Kidney (tissue), 14 donors: ENCODE data around the gene KIR2DL4. TPM values are rescaled to one million over a fixed set of nuclear protein-coding genes. Genes with fewer than 3 reads are reported as not detected.
"Not testable (repeated sequence)": the region's sequence is repeated elsewhere in the genome, so short reads cannot be mapped to it uniquely, and the experiment has no call there.

Experiments
- DNase-seq, 5 donors: peaks; one replicate each; pipeline ENCODE4 v3.0.0-alpha.2; 2013 to 2020
- FAIRE-seq: peaks from 2 replicates; lab custom pipeline; 2012; peaks lifted over from hg19 to GRCh38; lab: Jason Lieb, UNC
- H3K27ac ChIP-seq, 2 donors: one replicate each; pipeline ENCODE4 v1.7.0; 2013; ENCODE audit warnings: low read depth in 2 of 2, low read length in 2 of 2, inconsistent platforms in 1 of 2
- H3K27me3 ChIP-seq: one replicate; pipeline ENCODE4 v1.7.1; 2013; ENCODE audit warnings: low read length, inconsistent platforms; ENCODE audit not compliant: control insufficient read depth, insufficient read depth
- H3K36me3 ChIP-seq, 3 donors: one replicate each; pipeline versions ENCODE4 v1.7.0 to v1.7.1; 2013; ENCODE audit warnings: low read length in 3 of 3, control low read depth in 1 of 3, inconsistent platforms in 1 of 3; ENCODE audit not compliant: insufficient read depth in 3 of 3, control insufficient read depth in 2 of 3
- H3K4me1 ChIP-seq, 3 donors: one replicate each; pipeline versions ENCODE4 v1.7.0 to v1.7.1; 2013; ENCODE audit warnings: low read length in 3 of 3, inconsistent platforms in 1 of 3, low read depth in 1 of 3; ENCODE audit not compliant: control insufficient read depth in 2 of 3, insufficient read depth in 2 of 3
- H3K4me3 ChIP-seq, 3 donors: one replicate each; pipeline versions ENCODE4 v1.7.0 to v1.8.1; 2013; ENCODE audit warnings: low read length in 3 of 3, control low read depth in 1 of 3, inconsistent platforms in 1 of 3
- H3K9ac ChIP-seq, 3 donors: one replicate each; pipeline versions ENCODE4 v1.7.0 to v1.7.1; 2013; ENCODE audit warnings: low read length in 3 of 3, control low read depth in 1 of 3, inconsistent platforms in 1 of 3
- H3K9me3 ChIP-seq, 3 donors: one replicate each; pipeline versions ENCODE4 v1.7.0 to v1.7.1; 2013; ENCODE audit warnings: low read length in 3 of 3, control low read depth in 1 of 3, inconsistent platforms in 1 of 3; ENCODE audit not compliant: control insufficient read depth in 2 of 3, insufficient read depth in 1 of 3
- intact Hi-C: fragments of 100-400 bp; cut with DNase I; formaldehyde crosslinking; loops from one replicate; pipeline ENCODE4 v1.11.1; 2022
- polyA plus RNA-seq: library from polyadenylated mRNA; stranded (reverse); fragments of 350-450 nt; fragmentation: Illumina TruSeq; extraction: RNeasy Lipid Tissue Mini Kit (QIAGEN cat#74804); gene quantifications from one replicate; pipeline ENCODE4 v1.2.3, GENCODE V29; 2014; ENCODE audit warnings: low read depth, low replicate concordance; ENCODE audit not compliant: insufficient read depth
- total RNA-seq: library from RNA; stranded (reverse); fragmentation: NEBNext Ultra II Directional; extraction: Animal tissue kit (Norgen Biotek cat#: 25700); gene quantifications from one replicate; pipeline ENCODE4 v1.2.1, GENCODE V29; 2021
- TF ChIP-seq, protein P1 (sequence below): IDR thresholded peaks from 3 replicates; pipeline ENCODE4 v1.5.1; 2012; ENCODE audit warnings: mild to moderate bottlenecking, moderate library complexity, borderline replicate concordance; ENCODE audit not compliant: insufficient read depth; ENCODE audit errors: extremely low read depth
- donor health status: control.
- donor health status: control.
- donor health status: control.
- donor health status: control.
- donor health status: control.
- donor health status: DM: yes; HTN: yes; CAD: no.
- donor health status: Normal renal cell carcinoma (clear cell type).

The KIR2DL4 gene
- total and polyA plus RNA-seq, 2 donors from 2014 or later, result 0.25 TPM; not detected in 1

DNA sequence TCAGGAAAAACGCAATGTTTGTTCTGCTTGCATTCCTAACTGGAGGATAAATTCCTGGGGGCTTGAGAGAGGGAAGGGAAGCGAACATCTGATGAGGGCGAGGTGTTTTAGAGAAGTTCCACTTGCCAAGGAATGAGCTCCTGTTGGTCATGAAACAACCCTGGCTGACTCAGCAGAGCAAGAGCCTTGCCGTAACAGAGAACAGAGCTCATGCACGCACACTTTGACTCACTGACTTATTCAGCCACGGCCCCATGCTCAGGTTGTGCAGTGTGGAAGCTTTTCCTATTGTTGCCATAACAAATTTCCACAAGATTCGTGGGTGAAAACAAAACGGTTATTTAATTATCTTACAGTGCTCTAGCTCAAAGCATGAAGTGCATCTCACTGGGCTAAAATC, 39.8 kb downstream of the KIR2DL4 start:
- H3K4me3 ChIP-seq, H3K27me3 ChIP-seq, DNase-seq, intact Hi-C loops, H3K4me1 ChIP-seq, H3K27ac ChIP-seq, H3K9ac ChIP-seq, H3K9me3 ChIP-seq, FAIRE-seq, H3K36me3 ChIP-seq: not testable (repeated sequence)

DNA sequence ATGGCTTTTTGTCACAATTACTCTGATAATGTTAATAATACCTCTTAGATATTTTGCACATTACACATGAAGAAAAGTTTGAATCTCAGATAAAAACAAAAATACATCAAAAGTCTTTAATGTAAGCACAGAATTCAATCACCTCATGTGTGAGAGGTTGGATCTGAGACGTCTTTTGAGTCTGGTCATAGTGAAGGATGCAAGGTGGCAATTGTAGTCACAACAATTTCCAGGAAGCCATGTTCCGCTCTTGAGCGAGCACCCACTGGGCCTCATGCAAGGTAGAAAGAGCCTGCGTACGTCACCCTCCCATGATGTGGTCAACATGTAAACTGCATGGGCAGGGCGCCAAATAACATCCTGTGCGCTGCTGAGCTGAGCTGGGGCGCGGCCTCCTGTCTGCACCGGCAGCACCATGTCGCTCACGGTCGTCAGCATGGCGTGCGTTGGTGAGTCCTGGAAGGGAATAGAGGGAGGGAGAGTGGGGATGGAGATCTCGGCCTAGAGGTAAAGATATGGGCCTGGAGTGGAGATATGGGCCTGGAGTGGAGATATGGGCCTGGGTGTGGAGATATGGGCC, 46.7 kb downstream of the KIR2DL4 start, which contains the start of gene KIR3DL2:
Gene KIR3DL2, plus strand, starts transcription at position 383 of the 580 bp plus-strand sequence. Its CDS starts 33 bp downstream, at position 416.
- DNase-seq, H3K4me3 ChIP-seq, H3K27ac ChIP-seq, H3K9ac ChIP-seq, H3K27me3 ChIP-seq, H3K36me3 ChIP-seq, FAIRE-seq, intact Hi-C loops, H3K9me3 ChIP-seq, H3K4me1 ChIP-seq: not testable (repeated sequence)

DNA sequence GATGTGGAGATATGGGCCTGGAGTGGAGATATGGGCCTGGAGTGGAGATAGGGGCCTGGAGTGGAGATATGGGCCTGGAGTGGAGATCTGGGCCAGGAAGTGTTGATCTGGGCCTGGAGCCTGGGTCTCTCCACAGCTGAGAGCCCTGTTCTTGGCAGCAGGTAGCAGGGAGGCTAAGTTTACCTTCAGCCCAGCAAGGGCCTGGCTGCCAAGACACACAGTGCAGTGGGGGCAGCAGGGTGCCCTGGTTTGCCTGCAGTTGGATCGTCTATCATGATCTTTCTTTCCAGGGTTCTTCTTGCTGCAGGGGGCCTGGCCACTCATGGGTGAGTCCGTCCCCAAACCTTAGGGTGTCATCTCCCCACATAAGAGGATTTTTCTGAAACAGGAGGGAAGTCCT, 47.5 kb downstream of the KIR2DL4 start:
- Histone ChIP-seq H3K4me1 (no peaks in the 10 kb centered on the region), H3K9ac (no peak overlapping the region), H3K27me3 (no peaks in the 10 kb centered on the region), H3K9me3 (no peaks in the 10 kb centered on the region), H3K27ac (no peak overlapping the region), H3K4me3 (no peak overlapping the region), H3K36me3 (no peaks in the 10 kb centered on the region)
- intact Hi-C loops, result no loop called here
- TF ChIP-seq, protein P1, sequence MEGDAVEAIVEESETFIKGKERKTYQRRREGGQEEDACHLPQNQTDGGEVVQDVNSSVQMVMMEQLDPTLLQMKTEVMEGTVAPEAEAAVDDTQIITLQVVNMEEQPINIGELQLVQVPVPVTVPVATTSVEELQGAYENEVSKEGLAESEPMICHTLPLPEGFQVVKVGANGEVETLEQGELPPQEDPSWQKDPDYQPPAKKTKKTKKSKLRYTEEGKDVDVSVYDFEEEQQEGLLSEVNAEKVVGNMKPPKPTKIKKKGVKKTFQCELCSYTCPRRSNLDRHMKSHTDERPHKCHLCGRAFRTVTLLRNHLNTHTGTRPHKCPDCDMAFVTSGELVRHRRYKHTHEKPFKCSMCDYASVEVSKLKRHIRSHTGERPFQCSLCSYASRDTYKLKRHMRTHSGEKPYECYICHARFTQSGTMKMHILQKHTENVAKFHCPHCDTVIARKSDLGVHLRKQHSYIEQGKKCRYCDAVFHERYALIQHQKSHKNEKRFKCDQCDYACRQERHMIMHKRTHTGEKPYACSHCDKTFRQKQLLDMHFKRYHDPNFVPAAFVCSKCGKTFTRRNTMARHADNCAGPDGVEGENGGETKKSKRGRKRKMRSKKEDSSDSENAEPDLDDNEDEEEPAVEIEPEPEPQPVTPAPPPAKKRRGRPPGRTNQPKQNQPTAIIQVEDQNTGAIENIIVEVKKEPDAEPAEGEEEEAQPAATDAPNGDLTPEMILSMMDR, result no peak
- FAIRE-seq, result no peak
- DNase-seq, result peak in 1 of 5 donors; percentile 54

DNA sequence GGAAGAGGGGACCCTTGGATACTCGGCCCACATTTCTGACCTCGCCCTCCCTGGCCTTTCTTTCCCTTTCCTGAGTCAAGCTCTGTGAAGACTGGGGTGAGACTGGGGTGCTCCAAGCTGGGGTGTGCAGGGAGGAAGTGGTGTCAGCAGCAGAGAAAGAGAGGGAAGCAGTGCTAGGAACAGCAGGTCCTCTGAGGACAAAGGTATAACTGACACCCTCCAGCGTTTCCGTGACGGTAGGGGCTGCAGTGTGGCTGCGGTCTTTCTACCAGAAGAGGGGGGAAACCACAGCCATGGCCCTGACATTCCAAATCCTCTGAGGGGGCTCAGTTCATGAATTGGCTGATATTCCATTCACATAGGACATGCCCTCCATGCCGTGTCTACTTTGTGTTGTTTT, 47.9 kb downstream of the KIR2DL4 start:
- intact Hi-C loops, result no loop called here
- Histone ChIP-seq H3K27ac (no peak overlapping the region), H3K4me3 (no peak overlapping the region), H3K36me3 (no peaks in the 10 kb centered on the region), H3K9ac (no peak overlapping the region), H3K9me3 (no peaks in the 10 kb centered on the region), H3K27me3 (no peaks in the 10 kb centered on the region), H3K4me1 (no peaks in the 10 kb centered on the region)
- FAIRE-seq, result no peak
- DNase-seq, result no peak
- TF ChIP-seq, protein P1, result no peak

DNA sequence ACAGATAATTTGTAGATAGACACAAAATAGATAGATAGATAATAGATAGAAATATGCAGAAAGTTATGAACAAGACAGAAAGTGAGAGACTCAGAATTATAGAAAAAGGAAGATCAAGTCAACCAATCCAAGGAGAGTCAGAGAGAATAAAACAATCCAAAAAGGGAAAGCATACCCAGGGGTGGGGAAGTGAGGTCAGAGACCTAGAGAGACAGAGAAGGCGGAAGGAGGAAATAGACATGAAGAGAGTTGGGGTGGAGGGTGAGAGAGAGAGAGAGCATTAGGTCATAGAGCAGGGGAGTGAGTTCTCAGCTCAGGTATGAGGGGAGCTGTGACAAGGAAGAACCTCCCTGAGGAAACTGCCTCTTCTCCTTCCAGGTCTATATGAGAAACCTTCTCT, 51.8 kb downstream of the KIR2DL4 start:
- DNase-seq, H3K9ac ChIP-seq, H3K4me1 ChIP-seq, H3K4me3 ChIP-seq, H3K9me3 ChIP-seq, H3K27ac ChIP-seq, intact Hi-C loops, FAIRE-seq, H3K27me3 ChIP-seq, H3K36me3 ChIP-seq: not testable (repeated sequence)

DNA sequence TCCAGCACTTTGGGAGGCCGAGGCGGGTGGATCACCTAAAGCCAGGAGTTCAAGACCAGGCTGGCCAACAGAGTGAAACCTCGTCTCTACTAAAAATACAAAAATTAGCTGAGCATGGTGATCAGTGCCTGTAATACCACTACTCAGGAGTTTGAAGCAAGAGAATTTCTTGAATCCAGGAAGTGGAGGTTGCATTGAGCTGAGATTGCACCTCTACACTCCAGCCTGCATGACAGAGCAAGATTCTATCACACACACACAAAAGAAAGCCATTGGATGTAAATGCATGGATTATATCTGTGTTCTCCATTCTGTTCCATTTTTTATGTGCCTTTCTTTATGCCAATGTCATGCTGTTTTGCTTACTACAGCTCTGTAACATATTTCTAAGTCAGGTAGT, 55.1 kb downstream of the KIR2DL4 start:
- H3K9ac ChIP-seq, DNase-seq, H3K27me3 ChIP-seq, H3K4me3 ChIP-seq, H3K36me3 ChIP-seq, H3K27ac ChIP-seq, H3K9me3 ChIP-seq, H3K4me1 ChIP-seq, intact Hi-C loops, FAIRE-seq: not testable (repeated sequence)

DNA sequence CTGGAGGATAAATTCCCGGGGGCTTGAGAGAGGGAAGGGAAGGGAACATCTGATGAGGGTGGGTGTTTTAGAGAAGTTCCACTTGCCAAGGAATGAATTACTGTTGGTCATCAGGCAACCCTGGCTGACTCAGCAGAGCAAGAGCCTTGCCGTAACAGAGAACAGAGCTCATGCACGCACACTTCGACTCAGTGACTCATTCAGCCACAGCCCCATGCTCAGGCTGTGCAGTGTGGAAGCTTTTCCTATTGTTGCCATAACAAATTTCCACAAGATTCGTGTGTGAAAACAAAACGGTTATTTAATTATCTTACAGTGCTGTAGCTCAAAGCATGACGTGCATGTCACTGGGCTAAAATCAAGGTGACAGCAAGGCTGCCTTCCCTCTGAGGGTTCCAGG, 56.0 kb downstream of the KIR2DL4 start:
- H3K9ac ChIP-seq, intact Hi-C loops, H3K4me3 ChIP-seq, FAIRE-seq, H3K4me1 ChIP-seq, DNase-seq, H3K36me3 ChIP-seq, H3K27me3 ChIP-seq, H3K9me3 ChIP-seq, H3K27ac ChIP-seq: not testable (repeated sequence)
